ENCODE measurements around the gene PLEKHJ1. TPM values are rescaled to one million over a fixed set of nuclear protein-coding genes. Genes with fewer than 3 reads are reported as not detected.

PLEKHJ1 gene
- total RNA-seq, 1 donor from 2014 or later, result 72.5 TPM

DNA sequence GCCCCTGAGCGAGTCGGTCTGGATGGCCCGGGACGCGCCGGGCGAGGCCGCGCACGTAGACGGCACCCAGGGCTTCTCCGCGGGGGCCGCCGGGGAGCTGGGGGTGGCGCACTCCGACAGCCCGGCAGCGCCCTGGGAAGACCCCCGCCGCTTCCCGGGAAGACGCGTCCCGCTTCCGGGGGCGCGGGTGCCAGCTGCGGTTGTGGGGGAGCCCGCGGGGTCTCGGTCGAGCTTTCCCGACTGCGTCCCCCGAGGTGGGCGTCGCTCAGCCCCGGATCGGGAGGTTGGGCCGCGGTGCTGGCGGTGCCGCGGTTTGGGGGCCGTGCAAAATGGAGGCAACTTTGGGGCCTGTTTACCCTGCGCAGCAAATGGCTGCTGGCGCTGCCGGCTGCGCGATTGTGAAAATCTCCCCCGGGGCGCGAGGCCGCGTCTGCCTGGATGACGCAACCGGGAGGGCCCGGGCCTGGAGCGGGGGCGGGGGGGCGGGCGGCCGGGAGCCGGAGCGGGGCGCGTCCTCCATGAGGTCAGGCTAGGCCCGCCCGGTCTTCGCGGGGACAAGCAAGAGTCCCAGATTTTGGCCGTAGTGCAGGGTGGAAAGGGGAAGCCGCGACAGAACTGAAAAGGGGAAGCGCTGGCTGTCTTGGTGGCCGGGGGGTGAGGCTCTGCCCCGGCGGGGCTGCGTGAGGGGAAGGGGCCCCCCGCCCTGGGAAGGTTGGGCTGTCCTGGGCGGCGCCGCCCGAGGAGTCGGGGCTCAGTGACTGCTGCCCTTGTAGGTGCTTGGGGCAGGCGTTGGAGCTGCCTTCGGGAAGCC lies 34.5 kb upstream of the PLEKHJ1 start:
- intact Hi-C loops (cut with micrococcal nuclease), result loop anchor here (5.0 to 10.0 kb wide), 4 partner anchors 118 to 344 kb away; partner anchors contain the start of genes AP3D1, IZUMO4 and MOB3A

DNA sequence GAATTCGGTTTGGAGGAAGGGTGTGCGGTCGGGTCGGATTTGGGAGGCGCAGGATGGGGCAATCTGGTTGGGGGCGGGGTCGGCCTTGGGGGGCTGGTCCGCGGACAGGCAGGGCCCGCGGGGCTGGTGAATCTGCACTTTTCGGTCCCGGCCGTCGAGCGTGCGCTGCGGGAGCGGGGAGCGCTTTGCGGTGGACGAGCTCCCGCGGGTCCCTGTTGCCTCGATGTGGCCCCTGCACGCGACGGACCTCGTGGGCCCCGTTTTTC lies 34.0 kb upstream of the PLEKHJ1 start:
- intact Hi-C loops (cut with micrococcal nuclease), result loop anchor here (5.0 to 10.0 kb wide), 4 partner anchors 118 to 345 kb away; partner anchors contain the start of genes AP3D1, IZUMO4 and MOB3A

DNA sequence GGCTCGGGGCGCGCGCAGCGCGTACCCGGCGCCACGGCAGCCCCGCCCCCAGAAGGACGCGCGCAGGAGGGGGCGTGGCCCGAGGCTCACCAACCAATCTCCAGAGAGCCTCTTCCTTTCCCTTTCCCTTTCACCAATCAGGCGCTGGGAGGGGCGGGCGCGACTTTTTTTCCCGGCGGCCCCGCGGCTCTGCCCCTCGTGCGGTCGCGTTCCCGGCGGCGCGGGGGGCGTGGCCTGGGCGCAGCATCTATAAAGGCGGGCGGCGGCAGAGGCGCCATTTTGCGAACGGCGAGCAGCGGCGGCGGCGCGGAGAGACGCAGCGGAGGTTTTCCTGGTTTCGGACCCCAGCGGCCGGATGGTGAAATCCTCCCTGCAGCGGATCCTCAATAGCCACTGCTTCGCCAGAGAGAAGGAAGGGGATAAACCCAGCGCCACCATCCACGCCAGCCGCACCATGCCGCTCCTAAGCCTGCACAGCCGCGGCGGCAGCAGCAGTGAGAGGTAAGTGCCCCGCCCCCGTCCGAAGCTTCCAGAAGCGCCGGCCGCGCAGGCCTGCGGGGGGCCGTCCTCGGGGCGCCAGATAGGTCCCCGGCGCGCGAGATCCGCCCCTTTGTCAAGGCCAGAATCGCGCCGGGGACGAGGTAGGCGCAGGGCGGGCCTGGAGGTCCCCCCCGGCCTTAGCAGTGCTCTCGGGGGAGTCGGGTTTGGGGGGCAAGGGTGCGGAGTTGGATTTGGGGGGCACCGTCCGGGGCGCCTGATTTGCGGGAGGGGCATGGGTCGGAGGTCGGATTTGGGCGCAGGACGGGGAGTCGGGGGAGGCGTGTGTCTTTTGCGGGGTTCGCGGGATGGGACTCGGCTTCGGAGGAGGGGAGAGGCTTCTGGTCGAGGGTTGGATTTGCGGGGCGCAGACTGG lies 33.4 kb upstream of the PLEKHJ1 start:
- intact Hi-C loops (cut with micrococcal nuclease), result loop anchor here (1.0 to 10.0 kb wide), 5 partner anchors 33 to 345 kb away; partner anchors contain the start of genes AP3D1, IZUMO4, MOB3A and PLEKHJ1

DNA sequence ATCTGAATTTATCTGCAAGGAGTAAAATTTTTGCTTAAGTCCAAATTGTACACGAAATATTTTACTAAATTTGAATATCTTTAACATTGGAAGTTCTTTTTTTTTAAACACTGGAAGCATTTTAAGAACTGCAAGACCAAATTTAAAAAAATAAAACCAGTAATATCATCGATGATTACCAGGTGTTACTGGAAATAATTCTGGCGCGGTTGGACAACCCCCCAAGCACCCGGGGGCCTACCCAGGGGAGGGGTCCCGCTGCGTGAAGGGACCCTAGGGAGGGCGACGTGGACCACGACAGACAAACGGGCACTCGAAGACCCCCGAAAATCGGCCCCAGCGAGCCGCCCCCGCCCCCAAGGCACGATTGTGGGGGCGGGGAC lies 32.7 kb upstream of the PLEKHJ1 start:
- intact Hi-C loops (cut with micrococcal nuclease), result loop anchor here (1.0 kb wide), 1 partner anchor 33 kb away; the partner anchor contains the start of genes PLEKHJ1 and SF3A2

DNA sequence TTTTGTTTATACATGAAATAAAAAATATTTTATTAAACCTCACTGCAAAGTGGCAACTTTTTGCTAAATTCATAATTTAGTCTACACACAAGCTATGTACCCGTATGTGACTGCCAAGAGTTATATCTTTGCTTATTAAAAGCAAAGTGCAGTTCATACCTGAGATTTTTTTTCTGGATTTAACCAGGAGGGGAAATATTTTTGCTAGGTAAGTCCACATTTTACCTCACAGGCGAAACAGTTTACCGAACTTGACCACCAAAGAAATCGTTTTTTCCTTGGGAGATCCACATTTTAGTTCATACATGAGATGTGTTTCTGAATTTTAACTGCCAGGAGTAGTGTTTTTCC lies 32.3 kb upstream of the PLEKHJ1 start:
- intact Hi-C loops (cut with micrococcal nuclease), result no loop called here

DNA sequence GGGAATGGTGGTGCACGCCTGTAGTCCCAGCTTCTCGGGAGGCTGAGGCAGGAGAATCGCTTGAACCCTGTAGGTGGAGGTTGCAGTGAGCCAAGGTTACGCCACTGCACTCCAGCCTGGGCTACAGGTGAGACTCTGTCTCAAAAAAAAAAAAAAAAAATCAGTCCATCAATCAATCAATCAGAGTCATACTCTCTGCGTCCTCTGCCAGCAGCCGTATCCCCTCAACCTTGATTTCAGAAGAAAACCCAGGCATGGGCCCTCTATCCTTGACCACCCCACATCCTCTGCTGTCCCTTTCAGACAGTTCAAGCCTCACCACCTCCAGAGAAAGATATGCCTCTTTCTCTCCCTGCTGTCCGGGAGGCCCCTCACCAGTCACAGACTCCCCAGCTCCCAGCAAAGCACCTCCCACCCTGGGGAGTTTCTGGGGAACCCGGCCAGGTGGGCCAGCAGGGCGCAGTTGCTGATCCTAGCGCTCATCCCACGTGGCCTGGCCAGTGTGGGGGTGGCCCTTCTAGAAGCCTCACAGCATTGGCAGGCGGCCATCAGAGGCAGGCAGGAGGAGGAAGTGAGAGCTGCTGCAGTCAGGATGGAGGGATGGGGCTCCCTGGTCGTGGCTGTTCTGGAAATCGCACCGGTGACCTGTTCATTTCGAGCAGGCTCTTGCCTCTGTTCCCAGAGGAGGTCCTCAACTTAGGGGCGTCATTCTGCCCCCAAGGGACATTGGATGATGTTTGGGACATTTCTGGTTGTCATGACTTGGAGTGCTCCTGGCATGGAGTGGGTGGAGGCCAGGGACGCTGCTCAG lies 30.3 kb upstream of the PLEKHJ1 start:
- intact Hi-C loops (cut with micrococcal nuclease), result no loop called here

DNA sequence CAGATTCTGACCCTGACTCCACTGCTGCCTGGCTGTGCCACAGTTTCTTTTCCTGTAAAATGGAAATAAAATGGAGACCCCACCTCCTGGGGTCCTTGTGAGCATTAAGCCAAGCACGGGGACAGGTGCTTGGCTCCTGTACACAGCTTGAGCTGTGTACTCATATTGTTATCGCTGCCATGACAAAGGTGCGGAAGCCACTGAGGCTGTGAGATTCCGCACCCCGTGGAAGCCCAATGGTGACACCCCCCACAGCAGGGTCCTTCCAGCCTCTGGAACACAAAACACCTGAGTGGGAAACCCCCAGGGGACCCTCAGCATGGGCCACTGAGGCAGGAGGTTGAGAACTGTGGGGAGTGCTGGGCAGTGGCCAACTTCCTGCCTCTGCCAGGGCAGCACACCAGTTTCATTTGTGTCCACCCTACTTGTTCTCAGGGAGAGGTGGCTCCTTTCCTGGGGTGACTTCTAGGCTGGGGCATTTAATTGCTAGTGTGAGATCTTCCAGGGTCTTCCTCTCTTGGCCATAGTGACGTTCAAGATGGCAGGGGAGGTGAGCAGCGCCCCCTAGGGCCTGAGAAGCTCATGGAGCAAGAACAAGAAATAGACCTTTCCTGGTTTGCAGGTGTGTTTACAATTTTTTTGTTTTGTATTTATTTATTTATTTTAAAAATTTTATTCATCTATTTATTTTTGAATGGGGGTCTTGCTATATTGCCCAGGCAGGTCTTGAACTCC lies 25.5 kb upstream of the PLEKHJ1 start:
- intact Hi-C loops (cut with micrococcal nuclease), result no loop called here

DNA sequence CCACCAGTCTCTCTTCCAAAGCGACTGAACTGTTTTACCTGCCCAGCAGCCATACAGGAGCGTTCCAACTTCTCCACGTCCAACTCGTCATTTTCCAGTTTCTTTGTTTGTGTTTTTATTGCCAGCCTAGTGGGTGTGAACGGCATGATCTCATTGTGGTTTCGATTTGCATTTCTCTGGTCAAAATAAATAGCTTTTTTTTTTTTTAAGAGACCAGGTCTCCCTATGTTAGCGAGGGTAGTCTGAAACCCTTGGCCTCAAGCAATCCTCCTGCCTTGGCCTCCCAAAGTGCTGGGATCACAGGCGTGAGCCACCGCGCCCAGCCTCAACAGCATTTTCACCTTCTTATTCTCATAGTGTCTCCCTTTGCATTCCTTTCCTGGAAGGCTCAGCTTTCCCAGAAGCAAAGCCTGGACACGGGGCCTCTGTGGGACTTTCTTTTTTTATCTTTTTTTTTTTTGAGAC lies 24.2 kb upstream of the PLEKHJ1 start:
- intact Hi-C loops (cut with micrococcal nuclease), result no loop called here

DNA sequence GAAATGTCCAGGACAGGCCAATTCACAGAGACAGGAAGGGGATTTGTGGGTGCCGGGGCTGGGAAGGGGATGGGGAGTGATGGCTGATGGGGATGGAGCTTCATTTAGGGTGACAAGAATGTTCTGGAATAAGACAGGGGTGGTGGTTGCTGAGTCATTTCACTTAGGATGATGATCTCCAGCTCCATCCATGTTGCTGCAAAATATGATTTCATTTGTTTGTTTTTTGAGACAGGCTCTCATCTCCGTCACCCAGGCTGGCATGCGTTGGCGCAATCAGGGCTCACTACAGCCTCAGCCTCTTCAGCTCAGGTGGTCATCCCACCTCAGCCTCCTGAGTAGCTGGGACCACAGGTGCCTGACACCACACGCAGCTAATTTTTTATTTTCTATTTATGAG lies 23.2 kb upstream of the PLEKHJ1 start:
- intact Hi-C loops (cut with micrococcal nuclease), result no loop called here

DNA sequence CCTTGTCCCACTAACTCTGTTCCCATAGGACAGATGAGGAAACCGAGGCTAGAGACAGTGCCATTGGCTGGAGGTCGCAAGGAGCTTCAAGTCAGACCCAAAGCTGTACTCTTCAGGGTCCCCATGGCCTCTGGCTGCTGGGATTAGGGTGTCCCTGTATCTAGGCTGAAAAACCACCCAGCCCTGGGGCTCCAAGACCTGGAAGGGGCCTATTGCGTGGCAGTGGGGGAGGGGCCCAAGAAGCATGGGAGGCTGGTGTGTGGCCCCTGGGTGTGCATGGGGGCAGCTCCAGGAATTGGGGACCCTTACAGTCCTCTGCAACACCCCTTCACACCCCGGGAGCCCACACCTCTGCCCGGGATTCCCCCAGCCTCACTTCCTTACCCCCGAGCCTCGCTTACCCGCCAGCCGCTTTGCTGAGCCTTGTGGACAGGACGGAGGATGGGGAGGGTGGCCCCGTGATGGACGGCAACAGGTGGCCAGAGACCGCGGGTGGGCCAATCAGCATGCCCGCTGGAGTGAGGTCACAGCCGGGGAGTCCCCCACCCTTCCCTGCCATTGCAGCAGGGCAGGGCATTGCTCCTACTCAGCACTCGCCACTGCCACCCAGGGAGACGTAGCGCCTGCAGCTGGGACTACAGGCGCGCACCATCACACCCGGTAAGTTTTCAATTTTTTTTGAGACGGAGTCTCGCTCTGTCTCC lies 20.0 kb upstream of the PLEKHJ1 start, which contains the start of gene JSRP1:
TSS of gene JSRP1 (minus strand) at position 436 of the 704 bp plus-strand sequence. CDS start 1,103 bp downstream, outside the sequence.
- intact Hi-C loops (cut with micrococcal nuclease), result no loop called here

DNA sequence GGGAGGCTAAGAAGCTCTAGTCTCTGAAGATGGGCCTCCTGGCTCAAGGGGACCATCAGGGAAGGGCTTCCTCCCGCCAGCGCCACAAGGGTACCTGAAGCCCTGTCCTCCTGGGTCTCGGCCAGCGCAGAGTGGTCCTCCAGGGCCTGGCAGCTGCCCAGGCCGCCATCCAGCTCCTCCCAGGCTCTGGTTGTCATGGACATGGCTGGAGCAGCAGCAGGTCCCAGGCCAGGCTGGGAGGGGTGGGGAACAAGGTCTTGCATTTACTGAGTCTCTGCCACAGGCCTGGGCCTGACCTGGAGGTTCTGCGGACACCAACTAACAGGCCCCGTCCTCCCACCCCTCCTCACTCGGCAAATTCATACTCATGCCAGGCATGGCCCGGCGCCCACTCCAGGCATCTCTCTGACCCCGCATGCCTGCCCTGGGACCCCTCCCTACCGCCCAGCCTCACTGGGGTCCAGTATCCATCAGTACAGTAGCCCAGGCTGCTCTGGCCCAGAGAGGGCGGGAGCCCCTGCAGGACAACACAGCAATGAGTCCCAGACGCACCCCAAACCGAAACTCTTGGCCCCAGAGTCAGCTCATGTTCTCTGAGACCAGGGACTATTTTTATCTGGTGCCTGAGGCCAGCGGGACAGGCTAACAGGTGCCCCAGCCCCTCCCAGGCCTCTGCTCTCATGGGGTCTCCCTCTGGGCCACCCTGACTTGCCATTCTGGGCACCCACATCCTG lies 19.1 kb upstream of the PLEKHJ1 start:
- intact Hi-C loops (cut with micrococcal nuclease), result no loop called here

DNA sequence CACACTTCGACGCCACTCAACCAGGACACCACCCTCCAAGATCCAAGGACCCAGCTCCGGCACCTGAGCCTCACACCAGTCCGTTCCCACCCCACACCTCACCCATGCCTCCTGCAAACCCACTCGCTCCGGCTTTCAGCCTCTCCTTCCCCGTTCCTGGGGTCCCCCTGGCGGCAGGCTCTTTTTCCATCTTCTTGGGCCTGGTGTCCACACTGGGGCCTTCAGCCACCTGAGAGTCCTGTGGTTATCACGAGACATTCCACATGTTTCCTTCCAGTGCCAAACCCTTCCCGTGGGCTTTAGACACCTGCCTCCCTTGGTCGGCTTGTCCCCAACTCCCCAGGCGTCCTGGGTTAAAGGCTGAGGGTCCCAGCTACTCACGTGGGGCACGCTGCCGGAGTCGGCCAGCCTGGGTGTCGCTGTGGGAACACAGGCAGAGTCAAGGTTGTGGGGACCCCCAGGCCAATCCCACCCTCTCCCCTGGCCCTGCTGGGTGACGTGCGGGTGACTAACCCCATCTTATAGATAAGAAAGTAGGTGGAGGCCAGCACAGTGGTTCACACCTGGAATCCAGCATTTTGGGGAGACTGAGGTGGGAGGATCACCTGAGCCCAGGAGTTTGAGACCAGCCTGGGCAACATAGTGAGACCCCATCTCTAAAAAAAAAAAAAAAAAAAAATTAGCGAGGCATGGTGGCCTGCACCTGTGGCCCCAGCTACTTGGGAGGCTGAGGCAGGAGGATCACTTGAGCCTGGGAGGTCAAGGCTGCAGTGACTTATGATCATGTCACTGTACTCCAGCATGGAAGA lies 18.1 kb upstream of the PLEKHJ1 start:
- intact Hi-C loops (cut with micrococcal nuclease), result no loop called here

DNA sequence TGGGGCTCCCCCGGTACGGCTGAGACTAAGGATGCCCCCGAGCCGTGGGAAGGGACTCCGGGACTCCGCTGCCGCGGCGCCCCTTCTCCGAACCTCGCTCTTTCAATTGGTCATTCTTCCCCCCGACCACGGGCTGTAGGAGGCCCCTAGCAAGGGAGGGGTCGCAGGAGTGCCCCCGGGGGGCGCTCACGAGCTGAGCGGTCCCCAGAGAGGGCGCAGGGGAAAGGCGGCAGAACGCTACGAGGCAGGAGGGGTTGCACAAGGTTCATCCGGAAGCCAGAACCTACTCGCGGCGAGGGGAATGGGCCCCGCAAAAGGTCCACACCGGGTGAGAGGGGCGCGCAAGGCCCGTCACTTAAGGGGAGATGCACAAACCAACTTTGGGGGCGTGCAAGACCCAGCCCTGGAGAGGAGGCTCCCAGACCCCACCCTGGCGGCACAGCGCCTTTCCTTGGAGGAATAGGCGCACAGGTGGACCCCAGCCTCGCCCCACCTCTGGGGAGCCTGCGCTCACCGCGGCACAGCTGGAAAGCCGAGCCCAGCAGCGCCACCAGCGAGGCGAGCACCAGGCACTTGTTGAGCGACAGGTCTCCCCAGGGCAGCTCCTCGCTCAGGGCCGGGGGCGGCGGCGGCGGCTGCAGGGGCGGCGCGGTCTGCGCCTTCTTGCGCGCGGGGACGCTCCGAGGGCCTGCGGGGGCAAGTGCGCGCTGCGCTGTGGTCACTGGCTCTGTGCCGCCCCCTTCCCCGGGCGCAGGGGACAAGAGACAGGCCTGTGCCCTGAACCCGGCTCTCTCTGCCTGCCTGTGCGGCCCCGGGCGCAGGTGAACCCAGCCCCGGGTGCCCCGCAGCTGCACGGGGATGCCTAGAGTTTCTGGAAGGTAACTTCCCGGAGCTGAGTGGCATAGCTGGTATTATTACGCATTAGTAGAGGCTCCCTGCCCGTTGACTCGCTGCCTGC lies 17.3 kb upstream of the PLEKHJ1 start:
- intact Hi-C loops (cut with micrococcal nuclease), result no loop called here

DNA sequence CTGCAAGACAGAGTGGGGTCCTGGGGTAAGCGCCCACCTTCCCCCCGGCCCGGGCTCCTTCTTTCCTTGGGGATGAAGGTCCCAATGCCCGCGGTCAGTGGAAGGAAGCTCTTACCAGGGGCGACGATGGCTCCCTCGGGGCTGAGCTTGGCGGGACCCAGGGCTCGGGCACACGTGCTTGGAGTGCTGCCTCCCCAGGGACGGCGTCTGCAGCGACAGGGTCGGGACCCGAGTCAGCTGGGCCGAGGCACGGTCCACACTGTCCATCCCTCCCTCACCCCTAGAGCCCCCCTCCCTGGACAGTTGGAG lies 16.6 kb upstream of the PLEKHJ1 start:
- intact Hi-C loops (cut with micrococcal nuclease), result no loop called here

DNA sequence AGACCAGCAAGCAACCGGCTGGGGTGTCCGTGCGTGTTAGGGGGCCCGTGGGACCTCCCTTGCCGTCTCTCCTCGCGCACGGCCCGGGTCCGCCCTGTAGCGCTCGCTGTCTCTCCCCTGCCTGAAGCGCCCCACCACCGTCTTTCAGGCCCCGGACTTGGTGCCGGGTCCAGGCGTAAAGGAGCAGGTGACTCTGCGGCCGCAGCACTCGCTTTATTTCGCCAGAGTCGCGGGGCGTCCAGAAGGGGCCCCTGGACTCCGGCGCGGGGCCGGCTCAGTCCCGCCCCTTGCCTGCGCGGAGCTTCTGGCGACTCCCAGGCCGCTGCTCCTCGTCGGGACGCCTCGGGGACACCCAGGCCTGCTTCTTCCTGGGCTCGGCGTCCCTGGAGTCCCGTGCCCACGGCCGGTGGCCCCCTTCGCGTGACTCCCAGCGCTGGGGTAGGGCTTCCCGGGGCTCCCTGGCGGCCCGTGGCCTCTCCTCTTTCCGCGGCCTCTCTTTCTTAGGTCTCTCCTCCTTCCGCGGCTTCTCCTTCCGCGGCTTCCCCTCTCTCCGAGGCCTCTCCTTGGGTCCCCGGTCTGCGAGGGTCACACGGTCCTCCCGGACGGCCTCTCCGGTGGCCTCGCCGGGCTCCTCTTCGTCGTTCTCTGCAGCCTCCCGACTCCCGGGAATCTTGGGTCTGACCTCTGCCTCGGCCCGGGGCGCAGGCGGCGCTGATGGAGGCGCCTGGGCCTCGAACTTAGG lies 16.1 kb upstream of the PLEKHJ1 start:
- intact Hi-C loops (cut with micrococcal nuclease), result no loop called here
